ENCODE results near the gene EZR. TPM values are rescaled to one million over a fixed set of nuclear protein-coding genes. Genes with fewer than 3 reads are reported as not detected.
"Not testable (repeated sequence)": the region's sequence is repeated elsewhere in the genome, so short reads cannot be mapped to it uniquely, and the experiment has no call there.

The EZR gene
- total RNA-seq, 1 donor from 2014 or later = 254 TPM

GRCh38 chr6:158826819-158827501 lies 7.8 kb upstream of the EZR start:
- H3K4me3 ChIP-seq = no peak overlapping the region
- ATAC-seq (no peak), DNase-seq (no peak)
- H3K36me3 ChIP-seq = no peaks in the 10 kb centered on the region
- TF ChIP-seq CTCF (IDR thresholded peaks at IDR 0.05) = no peak
- no peaks in the 10 kb centered on the region for H3K27me3 ChIP-seq (ENCODE audit: low read depth)
- peak overlapping the region; percentile 44 for H3K27ac ChIP-seq
- intact Hi-C loops (cut with DNase I) = no loop called here
- H3K9me3 ChIP-seq = no peaks in the 10 kb centered on the region
- no peaks in the 10 kb centered on the region for H3K4me1 ChIP-seq

- H3K4me1 ChIP-seq = no peaks in the 10 kb centered on the region
- DNase-seq (no peak), ATAC-seq (peak; percentile 45 to 63)
- TF ChIP-seq CTCF (IDR thresholded peaks at IDR 0.05) = no peak
- H3K9me3 ChIP-seq = no peaks in the 10 kb centered on the region
- no peaks in the 10 kb centered on the region for H3K27me3 ChIP-seq (ENCODE audit: low read depth)
- intact Hi-C loops (cut with DNase I) = no loop called here
- H3K27ac ChIP-seq = peak overlapping the region; percentile 44
- H3K36me3 ChIP-seq = no peaks in the 10 kb centered on the region
- no peak overlapping the region for H3K4me3 ChIP-seq
Measured at GRCh38 chr6:158825951-158826306, 6.8 kb upstream of the EZR start.

- peak overlapping the region; percentile 44 for H3K27ac ChIP-seq
Measured at GRCh38 chr6:158825038-158825950, 6.1 kb upstream of the EZR start.

GRCh38 chr6:158823616-158824015 lies 4.4 kb upstream of the EZR start:
- H3K36me3 ChIP-seq; DNase-seq; H3K9me3 ChIP-seq; H3K27ac ChIP-seq; ATAC-seq; H3K4me1 ChIP-seq; H3K4me3 ChIP-seq; intact Hi-C loops (cut with DNase I); H3K27me3 ChIP-seq (ENCODE audit: low read depth): not testable (repeated sequence)

More at GRCh38 chr6:158825038-158825950, 6.1 kb upstream of the EZR start:
- no peak for TF ChIP-seq CTCF (IDR thresholded peaks at IDR 0.05)
- Histone ChIP-seq H3K36me3 (no peaks in the 10 kb centered on the region), H3K27me3 (ENCODE audit: low read depth) (no peaks in the 10 kb centered on the region), H3K4me3 (no peak overlapping the region), H3K9me3 (no peaks in the 10 kb centered on the region), H3K4me1 (no peaks in the 10 kb centered on the region)
- ATAC-seq = peak; percentile 35 to 47
- intact Hi-C loops (cut with DNase I) = no loop called here
- no peak for DNase-seq

- Histone ChIP-seq H3K4me1 (peaks cover 14% of the 10 kb centered on the region), H3K27me3 (ENCODE audit: low read depth) (no peaks in the 10 kb centered on the region), H3K36me3 (no peaks in the 10 kb centered on the region), H3K4me3 (no peak overlapping the region), H3K9me3 (no peaks in the 10 kb centered on the region), H3K27ac (peak overlapping the region; percentile 97)
- no peak for DNase-seq
- TF ChIP-seq CTCF (IDR thresholded peaks at IDR 0.05) = no peak
- no peak for ATAC-seq
- intact Hi-C loops (cut with DNase I) = no loop called here
Measured at GRCh38 chr6:158819977-158820622, 932 bp upstream of the EZR start.

Measured in lower lobe of right lung (tissue), 2 donors.